GM23248 (cell line): Measurements from ENCODE around the gene CORO2B. TPM values are rescaled to one million over a fixed set of nuclear protein-coding genes. Genes with fewer than 3 reads are reported as not detected.

Experiments
- DNase-seq: peaks from one replicate; pipeline ENCODE4 v3.0.0-alpha.2; 2015
- H2AFZ ChIP-seq: fragments of 200-600 bp; sonication (generic); 2 replicates; pipeline ENCODE4 v1.6.1; 2016; ENCODE audit warnings: antibody characterized with exemption
- H3F3A ChIP-seq: fragments of 200-600 bp; sonication (generic); 2 replicates; pipeline ENCODE4 v1.6.1; 2016; ENCODE audit warnings: mild to moderate bottlenecking, antibody characterized with exemption, mixed run types; ENCODE audit not compliant: insufficient read depth
- H3K27ac ChIP-seq: fragments of 200-600 bp; sonication (generic); 2 replicates; pipeline ENCODE4 v1.5.1; 2016; ENCODE audit warnings: mild to moderate bottlenecking
- H3K27me3 ChIP-seq: fragments of 200-600 bp; sonication (generic); replicated peaks from 2 replicates; pipeline ENCODE4 v1.6.1; 2016; ENCODE audit warnings: mild to moderate bottlenecking; ENCODE audit not compliant: insufficient read depth
- H3K36me3 ChIP-seq: fragments of 200-600 bp; sonication (generic); 2 replicates; pipeline ENCODE4 v1.6.1; 2016; ENCODE audit warnings: low read depth, mild to moderate bottlenecking
- H3K4me1 ChIP-seq: fragments of 200-600 bp; sonication (generic); 2 replicates; pipeline ENCODE4 v1.6.1; 2016; ENCODE audit warnings: mild to moderate bottlenecking; ENCODE audit not compliant: insufficient read depth
- H3K4me2 ChIP-seq: fragments of 200-600 bp; sonication (generic); one replicate; pipeline ENCODE4 v1.6.1; 2016; ENCODE audit warnings: mild to moderate bottlenecking; ENCODE audit not compliant: unreplicated experiment
- H3K4me3 ChIP-seq: fragments of 200-600 bp; sonication (generic); 2 replicates; pipeline ENCODE4 v1.5.1; 2016; ENCODE audit warnings: mild to moderate bottlenecking
- H3K79me2 ChIP-seq: fragments of 200-600 bp; sonication (generic); 2 replicates; pipeline ENCODE4 v1.6.1; 2016; ENCODE audit warnings: mild to moderate bottlenecking; ENCODE audit not compliant: insufficient read depth
- H3K9ac ChIP-seq: fragments of 200-600 bp; sonication (generic); 2 replicates; pipeline ENCODE4 v1.6.1; 2016; ENCODE audit warnings: mild to moderate bottlenecking
- H3K9me2 ChIP-seq: fragments of 200-600 bp; sonication (generic); 2 replicates; pipeline ENCODE4 v1.6.1; 2016; ENCODE audit warnings: mixed run types, mild to moderate bottlenecking, moderate library complexity; ENCODE audit not compliant: insufficient read depth
- H3K9me3 ChIP-seq: fragments of 200-600 bp; sonication (generic); one replicate; pipeline ENCODE4 v1.6.1; 2017; ENCODE audit warnings: low read depth
- H4K20me1 ChIP-seq: fragments of 200-600 bp; sonication (generic); 2 replicates; pipeline ENCODE4 v1.6.0; 2016; ENCODE audit not compliant: insufficient read depth
- EZH2 ChIP-seq: fragments of 200-600 bp; sonication (generic); IDR thresholded peaks from 2 replicates; pipeline ENCODE4 v1.6.1; 2018; ENCODE audit warnings: antibody characterized with exemption, mild to moderate bottlenecking; ENCODE audit not compliant: insufficient read depth, poor library complexity, severe bottlenecking
- EZH2phosphoT487 ChIP-seq: fragments of 200-600 bp; sonication (generic); IDR thresholded peaks from 2 replicates; pipeline ENCODE4 v1.6.1; 2018; ENCODE audit warnings: antibody characterized with exemption, moderate library complexity, mild to moderate bottlenecking, low read depth; ENCODE audit not compliant: insufficient read depth
- WGBS, 2 experiments: methylation state at CpG; one replicate each; pipeline ENCODE4 v1.1.6; 2015 to 2017; ENCODE audit warnings: low lambda C conversion rate in 2 of 2, low coverage in 1 of 2; ENCODE audit errors: missing lambda C conversion rate in 2 of 2; 5-methylcytosine and 5-hydroxymethylcytosine counted together
- in situ Hi-C: fragments of 300-500 bp; cut with MboI; formaldehyde crosslinking; loops from 2 replicates; pipeline ENCODE4 v1.15.0; 2020
- polyA plus RNA-seq: library from polyadenylated mRNA; unstranded; fragments of >200 nt; fragmentation: Nextera tagmentation; extraction: Ambion mirVana; gene quantifications from 2 replicates; pipeline ENCODE4 v1.2.1, GENCODE V29; 2016
- total RNA-seq: library from RNA; depleted of rRNA; stranded (reverse); fragments of >200 nt; shearing (Covaris generic); gene quantifications from 2 replicates; pipeline ENCODE4 v1.2.3, GENCODE V29; 2014

Gene CORO2B
- total and polyA plus RNA-seq, 2 experiments from 2014 or later: 2.7 to 7.7 TPM

GRCh38 chr15:68566377-68566954 lies 12.3 kb upstream of the CORO2B start:
- Histone ChIP-seq H2AFZ (no peak overlapping the region), H3K9me3 (no peaks in the 10 kb centered on the region), H3K4me3 (no peak overlapping the region), H3K36me3 (no peaks in the 10 kb centered on the region), H3K27ac (no peak overlapping the region), H3K4me2 (no peak overlapping the region), H3K9me2 (no peaks in the 10 kb centered on the region), H3K27me3 (no peaks in the 10 kb centered on the region), H3K4me1 (no peaks in the 10 kb centered on the region), H4K20me1 (no peaks in the 10 kb centered on the region), H3K79me2 (no peaks in the 10 kb centered on the region), H3F3A (no peaks in the 10 kb centered on the region), H3K9ac (no peak overlapping the region)
- WGBS, 2 experiments: 56 to 59% methylated on average over 9 of the region's 9 CpGs
- TF ChIP-seq EZH2 (no peak), EZH2phosphoT487 (no peak)
- no peak for DNase-seq
- in situ Hi-C loops: no loop called here

- H3K9ac ChIP-seq: no peak overlapping the region
- no peaks in the 10 kb centered on the region for H3K4me1 ChIP-seq
- no peaks in the 10 kb centered on the region for H3F3A ChIP-seq
- TF ChIP-seq EZH2 (no peak), EZH2phosphoT487 (no peak)
- no peak overlapping the region for H3K27ac ChIP-seq
- no peak overlapping the region for H3K4me3 ChIP-seq
- 91 to 95% methylated on average over 3 of the region's 3 CpGs for WGBS, 2 experiments
- DNase-seq: no peak
- H3K79me2 ChIP-seq: no peaks in the 10 kb centered on the region
- no peaks in the 10 kb centered on the region for H3K36me3 ChIP-seq
- no peaks in the 10 kb centered on the region for H4K20me1 ChIP-seq
- H3K4me2 ChIP-seq: no peak overlapping the region
- H3K27me3 ChIP-seq: no peaks in the 10 kb centered on the region
- no peaks in the 10 kb centered on the region for H3K9me3 ChIP-seq
- H3K9me2 ChIP-seq: no peaks in the 10 kb centered on the region
- no peak overlapping the region for H2AFZ ChIP-seq
- in situ Hi-C loops: no loop called here
Observed at GRCh38 chr15:68567345-68567744, 11.4 kb upstream of the CORO2B start.

- 100% methylated on average over 1 of the region's 1 CpG for WGBS, 2 experiments
- H3K79me2 ChIP-seq: no peaks in the 10 kb centered on the region
- no peaks in the 10 kb centered on the region for H3K36me3 ChIP-seq
- in situ Hi-C loops: no loop called here
- no peak overlapping the region for H3K27ac ChIP-seq
- H3K9me3 ChIP-seq: no peaks in the 10 kb centered on the region
- H3K9me2 ChIP-seq: no peaks in the 10 kb centered on the region
- H3K4me1 ChIP-seq: no peaks in the 10 kb centered on the region
- no peak overlapping the region for H3K4me2 ChIP-seq
- H3K4me3 ChIP-seq: no peak overlapping the region
- no peaks in the 10 kb centered on the region for H3F3A ChIP-seq
- H3K27me3 ChIP-seq: no peaks in the 10 kb centered on the region
- TF ChIP-seq EZH2: no peak
- TF ChIP-seq EZH2phosphoT487: no peak
- H2AFZ ChIP-seq: no peak overlapping the region
- H3K9ac ChIP-seq: no peak overlapping the region
- DNase-seq: no peak
- no peaks in the 10 kb centered on the region for H4K20me1 ChIP-seq
Observed at GRCh38 chr15:68570974-68571373, 7.8 kb upstream of the CORO2B start.

- H3K27ac ChIP-seq: no peak overlapping the region
- no peak overlapping the region for H3K9ac ChIP-seq
- no peaks in the 10 kb centered on the region for H3K79me2 ChIP-seq
- 77 to 84% methylated on average over 4 of the region's 4 CpGs for WGBS, 2 experiments
- H3K36me3 ChIP-seq: no peaks in the 10 kb centered on the region
- H3K9me3 ChIP-seq: no peaks in the 10 kb centered on the region
- no peaks in the 10 kb centered on the region for H3K9me2 ChIP-seq
- DNase-seq: no peak
- no peak for TF ChIP-seq EZH2
- no peak for TF ChIP-seq EZH2phosphoT487
- in situ Hi-C loops: no loop called here
- H3K4me2 ChIP-seq: no peak overlapping the region
- H2AFZ ChIP-seq: no peak overlapping the region
- no peaks in the 10 kb centered on the region for H3F3A ChIP-seq
- H3K4me1 ChIP-seq: no peaks in the 10 kb centered on the region
- H4K20me1 ChIP-seq: no peaks in the 10 kb centered on the region
- no peak overlapping the region for H3K4me3 ChIP-seq
- no peaks in the 10 kb centered on the region for H3K27me3 ChIP-seq
Observed at GRCh38 chr15:68571582-68571981, 7.2 kb upstream of the CORO2B start.

- no peaks in the 10 kb centered on the region for H3K9me2 ChIP-seq
- no peak for TF ChIP-seq EZH2
- no peak for TF ChIP-seq EZH2phosphoT487
- H3K27ac ChIP-seq: no peak overlapping the region
- H3K36me3 ChIP-seq: no peaks in the 10 kb centered on the region
- no peaks in the 10 kb centered on the region for H3K9me3 ChIP-seq
- no peaks in the 10 kb centered on the region for H3K27me3 ChIP-seq
- no peak for DNase-seq
- no peaks in the 10 kb centered on the region for H3K79me2 ChIP-seq
- 0 out of 2 replicates have a peak, but pooled peaks cover 7% of the 10 kb centered on the region for H3F3A ChIP-seq
- H2AFZ ChIP-seq: no peak overlapping the region
- no peak overlapping the region for H3K4me3 ChIP-seq
- no peaks in the 10 kb centered on the region for H3K4me1 ChIP-seq
- in situ Hi-C loops: no loop called here
- no peak overlapping the region for H3K9ac ChIP-seq
- WGBS, 2 experiments: 94 to 97% methylated on average over 4 of the region's 4 CpGs
- no peaks in the 10 kb centered on the region for H4K20me1 ChIP-seq
- no peak overlapping the region for H3K4me2 ChIP-seq
Observed at GRCh38 chr15:68572309-68572708, 6.5 kb upstream of the CORO2B start.
